C4-2B (cell line): ENCODE results near the gene GLCCI1.

Source experiments
- ZFX ChIP-seq: fragments of 450-650 bp; IDR thresholded peaks from 2 replicates; pipeline ENCODE4 v1.6.1; 2017
- TF ChIP-seq, protein P1 (sequence below): fragments of 450-650 bp; conservative IDR thresholded peaks from 2 replicates; pipeline ENCODE4 v1.5.1; 2017; ENCODE audit warnings: mild to moderate bottlenecking

DNA sequence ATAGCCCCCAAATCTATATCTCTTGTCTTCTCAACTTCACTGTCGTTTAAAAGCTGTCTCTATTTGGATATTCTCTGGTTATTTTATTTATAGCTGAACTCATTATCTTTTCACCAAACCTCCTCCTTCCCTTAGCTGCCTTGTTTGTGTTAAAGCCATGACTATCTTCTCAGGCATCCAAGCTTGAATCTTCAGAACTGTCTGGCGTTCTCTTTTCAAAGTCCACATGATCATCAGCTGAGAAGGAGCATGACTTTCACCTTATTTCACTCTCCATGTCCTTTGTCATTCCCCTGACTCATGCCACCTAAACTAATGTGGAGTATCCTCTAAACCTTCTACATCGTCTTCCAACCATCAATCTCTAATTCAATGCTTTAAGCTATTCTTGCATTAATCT is 5.7 kb upstream of the GLCCI1 start:
- TF ChIP-seq, protein P1, sequence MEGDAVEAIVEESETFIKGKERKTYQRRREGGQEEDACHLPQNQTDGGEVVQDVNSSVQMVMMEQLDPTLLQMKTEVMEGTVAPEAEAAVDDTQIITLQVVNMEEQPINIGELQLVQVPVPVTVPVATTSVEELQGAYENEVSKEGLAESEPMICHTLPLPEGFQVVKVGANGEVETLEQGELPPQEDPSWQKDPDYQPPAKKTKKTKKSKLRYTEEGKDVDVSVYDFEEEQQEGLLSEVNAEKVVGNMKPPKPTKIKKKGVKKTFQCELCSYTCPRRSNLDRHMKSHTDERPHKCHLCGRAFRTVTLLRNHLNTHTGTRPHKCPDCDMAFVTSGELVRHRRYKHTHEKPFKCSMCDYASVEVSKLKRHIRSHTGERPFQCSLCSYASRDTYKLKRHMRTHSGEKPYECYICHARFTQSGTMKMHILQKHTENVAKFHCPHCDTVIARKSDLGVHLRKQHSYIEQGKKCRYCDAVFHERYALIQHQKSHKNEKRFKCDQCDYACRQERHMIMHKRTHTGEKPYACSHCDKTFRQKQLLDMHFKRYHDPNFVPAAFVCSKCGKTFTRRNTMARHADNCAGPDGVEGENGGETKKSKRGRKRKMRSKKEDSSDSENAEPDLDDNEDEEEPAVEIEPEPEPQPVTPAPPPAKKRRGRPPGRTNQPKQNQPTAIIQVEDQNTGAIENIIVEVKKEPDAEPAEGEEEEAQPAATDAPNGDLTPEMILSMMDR: no peak
- TF ChIP-seq ZFX: no peak
